CD14-positive monocyte (primary cell): ENCODE measurements around the gene SCRN2. TPM values are rescaled to one million over a fixed set of nuclear protein-coding genes. Genes with fewer than 3 reads are reported as not detected.

Experiments
- DNase-seq, 3 donors: peaks; one replicate each; pipeline ENCODE4 v3.0.0-alpha.2; 2011 to 2022
- H2AFZ ChIP-seq: 2 replicates; pipeline ENCODE4 v1.6.0; 2012; ENCODE audit warnings: mild to moderate bottlenecking, low read depth, low read length, inconsistent platforms; ENCODE audit not compliant: insufficient read depth, poor library complexity, severe bottlenecking
- H3K27ac ChIP-seq, 2 donors: 1 replicate in 1 of 2; 2 replicates in 1 of 2; pipeline ENCODE4 v1.5.1; 2012 to 2013; ENCODE audit warnings: low read length in 2 of 2, control low read depth in 1 of 2, inconsistent platforms in 1 of 2, low read depth in 1 of 2, mild to moderate bottlenecking in 1 of 2
- H3K27me3 ChIP-seq, 2 donors: one replicate each; pipeline versions ENCODE4 v1.6.0 to v1.6.1; 2011 to 2013; ENCODE audit warnings: low read length in 2 of 2; ENCODE audit not compliant: control insufficient read depth in 2 of 2, insufficient read depth in 2 of 2
- H3K36me3 ChIP-seq, 2 donors: replicated peaks in 1 of 2; 1 replicate in 1 of 2; 2 replicates in 1 of 2; pipeline versions ENCODE4 v1.5.1 to v1.6.1; 2012 to 2013; ENCODE audit warnings: low read length in 2 of 2, control low read depth in 1 of 2, inconsistent platforms in 1 of 2, mild to moderate bottlenecking in 1 of 2; ENCODE audit not compliant: insufficient read depth in 2 of 2, control insufficient read depth in 1 of 2
- H3K4me1 ChIP-seq, 2 donors: 1 replicate in 1 of 2; 2 replicates in 1 of 2; pipeline versions ENCODE4 v1.5.1 to v1.6.1; 2012 to 2013; ENCODE audit warnings: low read length in 2 of 2, control low read depth in 1 of 2, inconsistent platforms in 1 of 2, mild to moderate bottlenecking in 1 of 2, moderate library complexity in 1 of 2; ENCODE audit not compliant: insufficient read depth in 2 of 2, control insufficient read depth in 1 of 2
- H3K4me2 ChIP-seq: replicated peaks from 2 replicates; pipeline ENCODE3; 2012; ENCODE audit warnings: low read length, moderate library complexity, mild to moderate bottlenecking; ENCODE audit not compliant: poor library complexity, severe bottlenecking; ENCODE audit errors: extremely low read depth
- H3K4me3 ChIP-seq, 3 experiments: fragments of 200-600 bp in 1 of 3; sonication (generic) in 1 of 3; replicated peaks in 1 of 3; 1 replicate in 2 of 3; 2 replicates in 1 of 3; pipeline ENCODE4 v1.5.1; 2011 to 2013; ENCODE audit warnings: low read length in 3 of 3, mild to moderate bottlenecking in 3 of 3, control low read depth in 2 of 3, low read depth in 2 of 3, inconsistent platforms in 1 of 3, moderate library complexity in 1 of 3
- H3K79me2 ChIP-seq: 2 replicates; pipeline ENCODE4 v1.6.0; 2012; ENCODE audit warnings: mild to moderate bottlenecking, control low read depth, inconsistent platforms, low read length, moderate library complexity; ENCODE audit not compliant: insufficient read depth
- H3K9ac ChIP-seq: 2 replicates; pipeline ENCODE4 v1.6.0; 2017; ENCODE audit warnings: low read length, mild to moderate bottlenecking; ENCODE audit not compliant: insufficient read depth, poor library complexity, severe bottlenecking
- H3K9me3 ChIP-seq, 2 donors: replicated peaks in 1 of 2; 1 replicate in 1 of 2; 2 replicates in 1 of 2; pipeline versions ENCODE4 v1.5.1 to v1.6.1; 2012 to 2013; ENCODE audit warnings: low read length in 2 of 2, control low read depth in 1 of 2; ENCODE audit not compliant: control insufficient read depth in 1 of 2, insufficient read depth in 1 of 2
- H4K20me1 ChIP-seq: 2 replicates; pipeline ENCODE4 v1.6.0; 2012; ENCODE audit warnings: mild to moderate bottlenecking, low read length, control low read depth, moderate library complexity; ENCODE audit not compliant: insufficient read depth
- H3K27ac Mint-ChIP-seq, 7 donors: one replicate each; pipeline ENCODE4 v1.8.0; 2020; ENCODE audit warnings: mild to moderate bottlenecking in 7 of 7, mixed read lengths in 7 of 7, moderate library complexity in 6 of 7, inconsistent platforms in 2 of 7
- H3K27me3 Mint-ChIP-seq, 3 donors: one replicate each; pipeline ENCODE4 v1.8.0; 2021 to 2022; ENCODE audit warnings: low read depth in 3 of 3, mild to moderate bottlenecking in 3 of 3, mixed read lengths in 3 of 3, moderate library complexity in 3 of 3, inconsistent platforms in 1 of 3
- H3K36me3 Mint-ChIP-seq, 2 donors: one replicate each; pipeline ENCODE4 v1.8.0; 2020; ENCODE audit warnings: mixed read lengths in 2 of 2, inconsistent platforms in 1 of 2, mild to moderate bottlenecking in 1 of 2
- H3K4me1 Mint-ChIP-seq: one replicate; pipeline ENCODE4 v1.8.0; 2020; ENCODE audit warnings: mild to moderate bottlenecking, mixed read lengths
- H3K4me3 Mint-ChIP-seq, 2 donors: one replicate each; pipeline ENCODE4 v1.8.0; 2020; ENCODE audit warnings: mild to moderate bottlenecking in 2 of 2, mixed read lengths in 2 of 2, moderate library complexity in 1 of 2
- H3K9me3 Mint-ChIP-seq, 7 donors: one replicate each; pipeline ENCODE4 v1.8.0; 2020 to 2022; ENCODE audit warnings: mixed read lengths in 7 of 7, mild to moderate bottlenecking in 6 of 7, moderate library complexity in 6 of 7, inconsistent platforms in 2 of 7
- CTCF ChIP-seq: fragments of 200-600 bp; IDR thresholded peaks from one replicate; pipeline ENCODE4 v1.8.0; 2022; ENCODE audit warnings: antibody characterized with exemption, mild to moderate bottlenecking
- WGBS: methylation state at CpG from one replicate; pipeline ENCODE4 v1.1.5; 2013; ENCODE audit warnings: missing lambda C conversion rate; ENCODE audit not compliant: insufficient coverage; 5-methylcytosine and 5-hydroxymethylcytosine counted together
- intact Hi-C, 2 donors: fragments of 100-400 bp; cut with micrococcal nuclease; formaldehyde crosslinking; loops; one replicate each; pipeline versions ENCODE4 v1.15.0 to v1.15.1; 2023
- polyA plus RNA-seq, 3 donors: library from polyadenylated mRNA; depleted of rRNA in 1 of 3; unstranded in 2 of 3; stranded (reverse) in 1 of 3; fragments of 300-500 nt in 2 of 3; fragments of >200 nt in 1 of 3; fragmentation: Illumina TruSeq in 2 of 3; gene quantifications; 1 replicate in 2 of 3; 2 replicates in 1 of 3; pipeline ENCODE4 v1.2.3, GENCODE V29; 2012 to 2021

The SCRN2 gene
- polyA plus RNA-seq, 3 donors, result 13.2 to 45.1 (median 14.5) TPM

GRCh38 chr17:47844814-47845715 lies 4.0 kb upstream of the SCRN2 start:
- H3K27ac ChIP-seq, result no peak overlapping the region
- no peak overlapping the region for H3K27ac Mint-ChIP-seq
- no peaks in the 10 kb centered on the region for H3K79me2 ChIP-seq
- intact Hi-C loops, result loop anchor here (2.0 to 5.0 kb wide), 2 partner anchors 46 to 127 kb away; partner anchors contain the start of gene CDK5RAP3 (in 1 of the 2)
- no peaks in the 10 kb centered on the region for H3K36me3 ChIP-seq
- TF ChIP-seq CTCF, result peak; percentile 35
- no peak overlapping the region for H2AFZ ChIP-seq
- peaks cover 8 to 10% of the 10 kb centered on the region in 2 donors for H3K4me1 ChIP-seq
- H3K9ac ChIP-seq, result no peak overlapping the region
- peaks cover 17% of the 10 kb centered on the region for H3K4me1 Mint-ChIP-seq
- DNase-seq, result no peak
- no peak overlapping the region for H3K4me2 ChIP-seq
- H3K4me3 Mint-ChIP-seq, result peak overlapping the region in 1 of 2 donors; percentile 67
- peaks cover 48 to 66% (median 49%) of the 10 kb centered on the region in 3 donors for H3K27me3 Mint-ChIP-seq
- no CpG with 5 or more reads among the region's 4 CpGs for WGBS
- peaks cover 0 to 8% of the 10 kb centered on the region in 2 donors for H3K9me3 ChIP-seq
- no peaks in the 10 kb centered on the region for H4K20me1 ChIP-seq
- H3K36me3 Mint-ChIP-seq, result no peaks in the 10 kb centered on the region
- H3K4me3 ChIP-seq, result no peak overlapping the region
- H3K9me3 Mint-ChIP-seq, result peaks cover 0 to 5% (median 0%) of the 10 kb centered on the region in 7 donors
- H3K27me3 ChIP-seq, result peaks cover 30 to 53% of the 10 kb centered on the region in 2 donors

DNA sequence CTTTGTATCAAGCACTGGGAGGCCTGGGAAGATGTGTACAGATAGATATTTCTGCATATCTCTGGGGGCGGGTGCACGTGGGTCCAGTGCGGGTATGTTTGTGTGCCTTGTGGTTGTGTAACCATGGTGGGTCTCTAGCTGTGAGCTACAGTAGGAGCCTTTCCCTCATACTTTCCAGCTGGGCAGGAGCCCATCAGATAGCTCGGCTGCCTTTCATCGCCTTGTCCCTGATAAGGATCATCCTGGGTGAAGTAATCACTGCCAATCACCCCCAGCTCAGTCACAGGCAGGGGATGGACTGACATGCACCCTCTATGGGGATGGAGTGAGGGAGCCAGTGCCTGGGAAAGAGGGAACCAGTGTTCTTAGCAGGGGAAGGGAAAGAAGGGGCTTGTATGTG lies 3.2 kb upstream of the SCRN2 start:
- peaks cover 0 to under 1% of the 10 kb centered on the region in 2 donors for H3K9me3 ChIP-seq
- DNase-seq, result no peak
- no CpG with 5 or more reads among the region's 5 CpGs for WGBS
- intact Hi-C loops, result loop anchor here (2.0 to 5.0 kb wide), 2 partner anchors 47 to 128 kb away; partner anchors contain the start of gene CDK5RAP3 (in 1 of the 2)
- Mint-ChIP-seq H3K9me3 (peaks cover 0 to 5% (median 0%) of the 10 kb centered on the region in 7 donors), H3K27me3 (peaks cover 40 to 57% (median 41%) of the 10 kb centered on the region in 3 donors), H3K27ac (no peak overlapping the region), H3K4me3 (peak overlapping the region in 1 of 2 donors; percentile 26), H3K4me1 (peaks cover 22% of the 10 kb centered on the region), H3K36me3 (no peaks in the 10 kb centered on the region)
- no peak overlapping the region for H3K4me3 ChIP-seq
- H3K9ac ChIP-seq, result no peak overlapping the region
- no peak overlapping the region for H3K27ac ChIP-seq
- no peak overlapping the region for H2AFZ ChIP-seq
- no peaks in the 10 kb centered on the region for H3K36me3 ChIP-seq
- H4K20me1 ChIP-seq, result no peaks in the 10 kb centered on the region
- H3K27me3 ChIP-seq, result peaks cover 22 to 45% of the 10 kb centered on the region in 2 donors
- TF ChIP-seq CTCF, result no peak
- H3K4me1 ChIP-seq, result peaks cover 8 to 13% of the 10 kb centered on the region in 2 donors
- H3K79me2 ChIP-seq, result no peaks in the 10 kb centered on the region
- H3K4me2 ChIP-seq, result no peak overlapping the region
